Glomerular visceral epithelial cell (primary cell): ENCODE measurements around the gene ADGRL2.

Experiments
- DNase-seq: peaks from one replicate; pipeline ENCODE4 v3.0.0-alpha.2; 2016; ENCODE audit errors: extremely low spot score

The ADGRL2 gene

DNA sequence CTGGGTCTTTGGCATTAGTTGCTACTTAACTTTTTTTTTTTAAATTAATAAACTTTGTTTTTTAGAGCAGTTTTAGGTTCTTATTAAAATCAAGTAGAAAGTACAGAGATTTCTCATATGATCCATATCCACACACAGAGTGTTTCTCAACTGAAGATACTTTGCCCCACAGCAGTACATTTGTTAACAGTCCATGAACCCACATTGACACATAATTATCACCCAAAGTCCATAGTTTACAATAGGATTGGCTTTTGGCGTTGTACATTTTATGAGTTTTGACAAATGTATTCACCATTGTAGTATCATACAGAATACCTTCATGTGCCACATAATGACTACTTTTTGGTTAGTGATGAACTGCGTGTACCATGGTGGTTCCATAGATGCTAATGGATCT lies 106.8 kb downstream of the ADGRL2 start:
- DNase-seq = no peak

DNA sequence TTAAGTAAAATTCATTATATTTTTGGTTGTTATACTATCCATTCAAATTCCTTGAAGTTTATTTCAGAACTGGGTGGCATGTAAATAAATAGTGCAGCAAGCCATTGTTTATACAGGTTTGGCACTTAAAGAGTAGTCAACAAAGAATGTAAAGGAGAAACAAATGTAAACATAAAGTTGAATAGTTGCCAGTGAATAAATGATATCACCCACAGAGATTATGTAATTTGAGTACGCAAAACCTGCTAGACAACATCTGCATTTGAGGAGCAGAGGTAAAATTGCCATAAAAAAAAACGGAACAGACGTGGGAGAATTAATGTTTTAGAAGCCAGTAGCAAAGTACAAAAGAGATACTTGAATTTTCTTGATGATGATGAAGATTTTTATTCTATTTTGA lies 111.6 kb downstream of the ADGRL2 start:
- no peak for DNase-seq

DNA sequence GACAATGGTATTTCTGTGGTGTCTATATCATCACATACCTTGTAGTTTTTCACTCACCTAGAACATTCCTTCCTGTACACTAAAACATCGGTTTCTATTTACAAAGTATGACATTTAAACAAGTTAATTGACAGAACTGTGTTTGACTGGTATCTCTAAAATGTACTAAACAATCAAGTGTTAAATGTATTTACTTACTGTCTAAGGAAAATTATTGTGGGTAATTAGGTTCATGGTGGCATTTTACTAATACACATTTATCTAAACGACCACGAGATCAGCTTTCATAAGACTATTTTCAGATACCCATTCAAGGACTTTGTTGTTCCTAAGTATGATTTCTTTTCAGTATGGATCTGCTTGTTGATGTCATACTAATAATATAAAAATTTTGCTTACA lies 115.2 kb downstream of the ADGRL2 start:
- no peak for DNase-seq

DNA sequence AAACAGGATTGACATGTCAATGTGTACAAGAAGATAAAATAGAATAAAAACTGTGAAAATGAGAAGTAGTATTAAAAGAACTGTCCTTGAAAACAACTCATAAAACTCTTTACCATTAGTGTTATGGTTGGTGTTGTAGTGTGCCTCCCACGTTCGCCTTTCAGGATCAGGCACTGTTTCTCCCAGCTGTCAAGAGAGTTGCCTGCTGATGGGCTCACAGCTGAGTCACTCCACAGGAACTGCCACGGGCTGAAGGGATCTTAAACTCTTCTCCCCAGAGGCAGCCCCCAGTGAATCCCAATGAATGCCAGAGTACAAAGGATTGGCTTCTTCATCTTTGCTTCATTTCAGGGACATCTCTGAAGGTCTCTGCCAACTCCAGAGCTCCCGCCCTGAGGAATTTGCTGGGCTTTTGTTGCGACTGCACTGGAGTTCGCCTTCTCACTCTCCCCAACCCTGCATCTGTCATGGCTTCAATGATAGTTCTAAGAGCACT lies 119.6 kb downstream of the ADGRL2 start:
- DNase-seq = no peak

DNA sequence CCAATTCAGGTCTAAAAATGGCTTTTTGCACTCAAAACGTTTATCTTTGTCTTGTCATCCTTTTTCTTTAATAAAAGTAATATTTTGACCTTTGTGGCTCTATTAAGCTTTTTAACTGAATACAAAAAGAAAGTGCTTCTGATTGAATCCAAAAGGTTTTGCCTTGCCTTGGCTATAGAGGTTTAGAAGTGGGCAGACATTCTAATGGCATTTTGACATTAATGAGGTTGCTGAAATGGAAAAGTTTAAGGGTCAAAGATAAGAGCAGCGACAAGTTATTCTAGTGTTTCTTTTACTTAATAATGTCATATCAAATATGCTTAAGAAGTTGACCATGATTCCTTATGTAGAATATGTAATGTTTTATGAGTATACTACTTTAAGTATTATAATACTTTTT lies 120.2 kb downstream of the ADGRL2 start:
- DNase-seq = no peak

DNA sequence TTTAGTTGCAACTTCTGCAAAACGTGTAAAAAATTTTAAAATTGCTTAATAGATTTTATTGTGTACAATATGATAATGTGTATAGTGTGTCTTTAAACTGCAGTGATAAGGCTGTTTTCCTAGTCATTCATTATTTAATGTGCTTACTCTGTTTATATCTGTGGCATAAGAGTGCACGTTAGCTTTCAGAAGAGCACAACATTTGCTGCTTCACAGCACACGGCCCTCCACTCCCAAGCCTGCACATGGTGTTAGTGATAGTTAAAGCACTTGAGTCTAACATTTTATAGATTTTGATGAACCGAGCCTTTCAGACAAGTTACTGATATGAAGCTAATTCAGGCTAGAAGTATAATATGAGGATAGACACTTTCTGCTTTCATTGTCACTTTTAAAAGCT lies 120.6 kb downstream of the ADGRL2 start:
- no peak for DNase-seq

DNA sequence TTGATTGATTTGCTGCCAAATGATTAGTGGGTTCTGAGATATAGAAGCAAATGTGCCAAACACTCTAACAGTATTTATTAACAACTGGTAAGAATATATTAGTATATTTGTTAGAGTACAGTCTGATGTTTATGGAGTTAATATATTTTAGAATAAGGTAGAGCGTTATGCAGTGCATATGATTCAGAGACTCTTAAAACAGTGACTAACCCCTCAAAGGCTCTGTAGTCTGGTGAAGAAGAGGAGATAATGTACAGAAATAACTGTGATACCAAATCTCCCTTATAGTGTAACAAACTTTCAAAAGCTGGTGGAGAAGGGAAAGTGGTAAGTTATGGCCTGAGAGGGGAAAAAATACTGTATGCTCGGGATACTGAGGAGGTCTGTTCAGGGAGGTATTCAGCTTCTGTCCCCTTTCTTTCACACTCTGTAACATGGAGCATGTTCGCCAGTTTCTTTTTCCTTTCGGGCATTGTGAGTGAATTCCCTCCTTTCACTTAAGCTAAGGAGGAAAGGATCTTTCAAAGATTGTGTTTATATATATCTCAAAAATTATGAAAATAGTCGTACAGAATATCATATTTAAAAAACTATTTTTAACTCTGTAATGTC lies 121.2 kb downstream of the ADGRL2 start:
- no peak for DNase-seq

DNA sequence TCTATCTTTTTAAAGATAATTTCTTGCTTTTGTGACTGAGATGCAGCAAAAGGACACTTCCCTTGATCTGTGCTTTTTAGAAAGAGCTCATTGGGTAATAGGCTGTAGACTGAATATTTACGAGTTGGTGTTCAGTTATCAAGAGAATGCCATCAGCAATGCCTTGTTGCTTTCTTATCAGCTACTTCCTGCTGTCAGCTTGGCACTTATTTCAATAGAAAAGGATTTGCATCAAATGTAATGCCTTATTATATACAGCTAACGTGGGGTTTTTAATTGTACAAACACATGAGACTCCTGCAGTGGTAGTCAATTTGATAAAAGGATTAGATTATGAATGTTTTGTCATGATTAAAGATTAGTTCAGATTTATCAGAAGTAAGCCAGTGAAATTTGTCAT lies 122.2 kb downstream of the ADGRL2 start:
- no peak for DNase-seq

DNA sequence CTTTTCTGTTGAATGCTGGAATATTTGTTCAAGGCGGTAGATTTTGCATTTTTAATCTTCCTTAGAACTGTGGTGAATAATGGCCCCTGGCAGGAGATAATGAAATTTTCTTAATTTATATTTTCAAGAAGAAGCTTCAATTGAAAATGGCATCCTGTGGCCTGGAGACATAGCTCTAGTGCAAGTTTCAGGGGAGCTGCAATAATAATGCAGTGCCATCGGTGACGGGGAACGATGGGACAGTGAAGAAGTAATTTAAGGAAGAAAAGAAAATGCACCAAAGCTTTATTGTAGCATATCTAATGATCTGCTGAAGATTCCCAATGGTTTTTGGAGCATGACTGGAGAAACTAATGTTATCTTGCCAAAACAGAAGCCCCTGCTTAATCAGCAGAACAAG lies 128.4 kb downstream of the ADGRL2 start:
- DNase-seq = no peak

DNA sequence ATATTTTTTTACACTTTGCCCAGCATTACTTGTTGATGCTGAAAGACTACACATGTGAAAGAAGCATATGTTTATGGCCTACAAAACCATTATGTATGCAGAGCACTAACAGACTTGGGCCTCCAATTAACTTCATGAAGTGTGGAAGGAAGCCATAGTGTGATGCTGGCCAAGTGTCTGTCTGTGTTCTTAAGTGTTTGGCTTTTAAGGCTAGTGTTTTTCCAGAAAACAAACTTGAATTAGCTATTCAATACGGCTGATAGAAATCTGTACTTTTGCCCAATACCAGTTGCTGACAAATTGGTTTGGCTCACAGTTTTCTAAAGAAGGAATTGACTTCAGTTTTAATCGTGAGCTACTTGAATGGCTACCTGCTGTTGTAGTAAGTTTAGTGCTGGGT lies 136.1 kb downstream of the ADGRL2 start:
- no peak for DNase-seq

DNA sequence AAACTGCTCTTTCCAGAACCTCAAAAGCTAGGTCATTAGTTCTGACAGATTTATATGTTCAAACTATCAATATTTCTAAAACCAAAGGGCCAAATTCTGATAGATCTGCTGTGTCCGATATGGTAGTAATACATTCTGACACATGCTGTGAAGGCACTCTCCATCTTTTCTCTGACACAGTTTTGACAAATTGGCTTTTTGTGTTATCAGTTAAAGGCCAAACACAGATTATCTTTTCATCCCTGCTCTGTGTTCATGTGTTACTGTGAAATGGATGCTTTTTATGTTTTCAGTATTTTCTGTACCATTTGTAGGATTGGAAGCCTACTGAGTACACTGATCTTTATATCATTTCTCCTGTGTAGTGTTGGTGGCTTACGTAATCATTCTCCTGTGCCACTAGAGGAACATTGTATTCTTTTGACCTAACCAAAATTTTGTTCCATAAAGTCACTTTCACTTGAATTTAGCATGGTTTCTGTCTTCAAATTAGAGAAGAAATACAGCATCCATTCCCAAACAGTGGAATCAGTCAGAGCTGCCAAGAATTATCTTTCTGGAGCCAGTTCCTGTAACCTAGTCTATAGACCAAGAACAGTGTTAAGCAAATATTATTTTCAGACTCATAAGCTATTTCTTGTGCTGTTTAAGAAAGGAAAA lies 137.2 kb downstream of the ADGRL2 start:
- DNase-seq = no peak

DNA sequence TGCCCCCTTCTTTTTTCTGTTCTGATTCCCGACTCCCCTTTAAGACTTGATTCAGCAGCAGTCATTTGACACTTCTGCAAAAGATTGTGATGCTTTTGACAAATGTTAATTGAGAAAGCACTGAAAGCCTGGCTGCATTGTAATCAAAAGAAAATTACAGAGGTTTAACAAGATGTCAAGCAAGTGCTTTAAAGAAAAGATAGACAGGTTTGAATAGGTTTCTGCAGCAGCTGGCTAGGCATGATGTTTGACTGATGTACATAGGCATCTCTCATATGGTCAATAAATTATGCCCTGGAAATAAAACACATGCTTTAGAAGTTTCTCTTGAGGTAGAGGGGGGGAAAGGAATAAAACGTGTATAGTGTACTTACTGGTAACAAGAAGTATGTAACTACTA lies 147.8 kb downstream of the ADGRL2 start:
- DNase-seq = no peak

DNA sequence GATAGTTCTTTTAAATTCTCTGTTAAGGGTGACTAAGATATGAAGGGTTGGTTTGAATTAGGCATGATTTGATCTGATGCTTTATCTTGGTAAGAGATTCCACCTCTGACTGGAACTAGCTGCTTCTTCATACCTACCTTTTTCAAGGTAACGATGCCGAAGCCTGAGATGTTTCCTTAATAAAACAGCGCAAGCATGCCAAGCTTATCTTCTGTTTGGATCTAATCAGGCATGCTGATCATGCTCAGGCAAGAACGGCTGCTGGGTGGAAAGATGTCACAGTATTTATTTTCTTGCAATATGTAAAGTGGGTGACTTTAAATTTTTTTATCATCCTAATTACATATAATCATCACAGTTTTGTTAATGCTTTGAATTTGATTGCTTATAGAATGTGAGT lies 148.7 kb downstream of the ADGRL2 start:
- no peak for DNase-seq

DNA sequence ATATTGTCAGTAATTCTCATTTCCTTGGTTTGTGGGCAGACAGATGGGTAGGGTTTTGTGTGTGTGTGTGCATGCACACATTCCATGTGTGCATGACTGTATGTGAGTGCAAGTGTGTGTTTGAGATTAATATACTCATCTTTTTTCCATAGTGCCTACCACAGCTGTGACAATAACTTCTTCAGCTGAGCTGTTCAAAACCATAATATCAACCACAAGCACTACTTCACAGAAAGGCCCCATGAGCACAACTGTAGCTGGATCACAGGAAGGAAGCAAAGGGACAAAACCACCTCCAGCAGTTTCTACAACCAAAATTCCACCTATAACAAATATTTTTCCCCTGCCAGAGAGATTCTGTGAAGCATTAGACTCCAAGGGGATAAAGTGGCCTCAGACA lies 149.3 kb downstream of the ADGRL2 start:
- DNase-seq = no peak

DNA sequence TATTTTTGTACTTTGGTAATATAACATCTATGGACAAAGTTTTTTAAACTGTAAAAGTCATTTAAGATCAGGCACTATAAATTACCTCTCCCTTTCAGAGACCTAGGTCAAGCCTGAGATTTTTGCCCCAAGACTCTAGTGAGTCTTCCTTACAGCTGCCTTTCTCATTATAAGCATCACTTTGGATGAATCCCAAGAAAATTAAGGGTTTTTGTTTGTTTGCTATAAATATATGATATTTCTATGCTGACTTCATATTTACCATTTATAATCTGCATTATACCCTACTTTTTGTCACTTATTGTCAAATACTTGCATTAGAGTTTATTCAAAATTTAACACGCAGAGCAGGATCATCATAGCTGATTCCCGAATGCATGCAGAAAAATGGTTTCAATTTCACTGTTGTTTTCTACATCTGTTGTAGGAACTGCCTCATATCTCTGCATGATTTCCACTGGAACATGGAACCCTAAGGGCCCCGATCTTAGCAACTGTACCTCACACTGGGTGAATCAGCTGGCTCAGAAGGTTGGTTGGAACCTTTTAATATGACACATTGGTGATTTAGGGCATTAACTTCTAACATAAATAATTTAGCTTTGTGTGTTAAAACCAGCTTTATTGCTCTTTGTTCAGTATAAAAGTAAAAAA lies 150.0 kb downstream of the ADGRL2 start:
- DNase-seq = no peak

DNA sequence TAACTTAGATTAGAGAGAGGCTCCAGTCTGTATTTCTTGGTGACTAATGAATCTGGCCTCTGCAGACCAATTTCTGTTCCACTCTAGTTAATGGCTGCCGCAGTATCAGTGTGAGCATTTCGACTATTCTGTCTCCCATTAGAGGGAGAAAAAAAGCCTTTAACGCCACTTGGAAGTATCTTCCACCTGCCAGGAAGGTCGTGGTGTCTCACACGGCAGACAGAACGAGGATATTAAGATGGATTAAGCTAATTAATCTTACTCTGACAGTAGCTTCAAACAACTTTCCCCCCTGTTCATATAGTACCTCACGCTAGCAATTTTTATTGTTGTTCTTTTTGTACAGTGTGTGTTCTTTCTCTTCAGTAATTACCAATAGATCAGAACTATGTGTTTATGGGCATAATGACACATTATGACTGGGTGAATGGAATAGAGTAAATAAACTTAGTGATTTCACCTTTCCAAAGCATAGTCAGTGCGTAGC lies 153.8 kb downstream of the ADGRL2 start:
- no peak for DNase-seq

DNA sequence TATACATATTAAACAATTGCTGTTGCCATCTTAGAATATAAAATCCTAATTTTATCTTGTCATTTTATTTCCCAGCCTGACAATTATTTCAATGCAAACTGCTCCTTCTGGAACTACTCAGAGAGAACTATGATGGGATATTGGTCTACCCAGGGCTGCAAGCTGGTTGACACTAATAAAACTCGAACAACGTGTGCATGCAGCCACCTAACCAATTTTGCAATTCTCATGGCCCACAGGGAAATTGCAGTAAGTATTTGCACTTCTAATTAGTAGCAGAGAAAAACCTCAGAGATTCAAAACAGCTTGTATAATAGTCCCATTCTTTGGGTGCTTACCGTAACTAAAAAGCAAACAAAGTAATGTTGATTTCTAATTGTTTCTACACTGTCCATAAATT lies 167.2 kb downstream of the ADGRL2 start:
- no peak for DNase-seq

DNA sequence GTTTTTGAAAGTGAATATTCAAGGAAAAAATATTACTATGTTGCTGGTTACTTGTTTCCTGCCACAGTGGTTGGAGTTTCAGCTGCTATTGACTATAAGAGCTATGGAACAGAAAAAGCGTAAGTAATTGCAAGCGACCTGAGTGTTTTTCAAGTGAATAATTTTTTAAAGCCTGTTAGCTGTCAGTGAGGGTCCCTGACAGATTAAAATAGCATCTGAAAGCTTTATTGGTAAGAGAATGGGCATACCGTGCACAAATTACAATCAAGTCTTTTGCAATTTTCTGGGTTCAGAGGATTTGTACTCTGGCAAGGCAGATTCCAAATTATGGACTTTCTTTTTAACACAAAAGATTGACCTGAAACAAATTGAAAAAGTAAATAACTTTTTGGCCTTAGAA lies 169.7 kb downstream of the ADGRL2 start:
- no peak for DNase-seq

DNA sequence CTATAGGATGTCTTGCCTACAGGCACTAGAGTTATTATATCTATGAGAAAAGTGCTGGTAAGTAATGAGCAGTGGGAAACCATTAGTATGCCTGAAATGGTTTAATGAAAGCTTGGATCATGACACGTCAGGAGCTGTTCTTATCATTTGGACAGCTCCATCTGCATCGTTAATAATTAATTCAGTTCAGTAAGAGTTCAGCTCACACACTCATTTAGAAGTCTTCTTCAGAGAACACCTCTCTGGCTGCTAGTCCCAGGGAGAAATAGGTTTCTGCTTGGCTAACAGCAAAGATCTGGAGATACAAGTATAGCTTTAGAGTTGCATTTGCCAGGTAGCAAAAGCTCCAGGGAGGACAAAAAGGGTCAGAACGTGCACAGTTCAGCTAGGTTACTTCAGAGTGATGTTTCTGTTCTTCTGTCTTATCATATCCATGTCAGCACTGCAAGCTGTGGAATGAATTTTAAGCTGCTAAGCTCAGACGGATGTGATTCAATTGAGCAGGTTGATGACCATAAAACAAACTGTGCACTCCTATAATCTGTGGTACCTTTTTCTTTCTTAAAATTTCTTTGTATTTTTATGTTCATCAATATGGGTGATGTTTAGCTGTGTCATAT lies 173.6 kb downstream of the ADGRL2 start:
- peak; percentile 15 for DNase-seq

DNA sequence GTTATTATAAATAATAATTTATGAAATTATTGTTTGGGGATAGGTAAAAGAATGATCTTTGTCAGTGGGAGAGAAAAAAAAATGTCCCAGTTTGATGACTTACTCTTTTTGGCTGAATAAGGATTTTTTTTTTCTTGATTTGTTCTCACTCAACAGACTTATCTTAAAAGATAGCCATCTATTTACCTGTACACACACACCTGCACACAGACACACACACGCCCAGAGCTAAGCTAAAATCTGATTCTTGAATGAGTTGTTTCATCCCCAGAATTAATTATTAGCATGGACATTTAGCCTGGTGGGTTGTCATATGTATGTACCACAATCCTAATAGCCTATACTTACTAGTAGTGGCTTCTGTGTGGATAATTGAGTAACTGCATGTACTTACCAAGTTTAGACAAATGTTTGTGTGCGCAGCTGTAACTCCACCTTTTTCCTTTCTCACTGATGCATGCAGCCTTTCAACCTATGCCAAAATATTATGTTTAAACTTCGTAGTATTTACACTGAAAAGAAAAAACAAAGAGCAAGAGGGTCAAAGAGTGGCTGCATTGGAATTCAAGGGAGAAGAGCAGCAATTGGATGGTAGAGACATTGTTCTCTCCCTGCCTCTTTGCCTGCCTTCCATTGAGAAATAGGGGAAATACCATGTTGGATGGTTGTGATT lies 174.3 kb downstream of the ADGRL2 start:
- DNase-seq = no peak

DNA sequence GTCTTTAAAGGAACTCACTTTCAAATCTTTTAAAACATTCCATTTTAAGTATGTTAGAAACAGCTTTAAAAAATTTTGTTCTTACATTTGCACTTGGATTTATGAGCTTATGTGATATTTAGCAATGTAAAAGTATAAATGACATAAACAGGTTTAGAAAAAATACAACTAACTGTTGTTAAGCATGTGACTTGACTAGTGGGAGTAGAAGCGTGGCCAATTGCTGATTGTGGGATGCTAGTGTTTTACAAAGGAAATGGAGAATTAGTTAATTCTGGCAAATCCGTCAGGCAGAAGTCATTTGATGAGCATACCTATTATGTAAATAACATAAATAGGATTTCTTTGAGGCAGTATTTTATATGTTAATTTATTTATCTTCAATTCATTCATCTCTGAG lies 175.8 kb downstream of the ADGRL2 start:
- DNase-seq = no peak

DNA sequence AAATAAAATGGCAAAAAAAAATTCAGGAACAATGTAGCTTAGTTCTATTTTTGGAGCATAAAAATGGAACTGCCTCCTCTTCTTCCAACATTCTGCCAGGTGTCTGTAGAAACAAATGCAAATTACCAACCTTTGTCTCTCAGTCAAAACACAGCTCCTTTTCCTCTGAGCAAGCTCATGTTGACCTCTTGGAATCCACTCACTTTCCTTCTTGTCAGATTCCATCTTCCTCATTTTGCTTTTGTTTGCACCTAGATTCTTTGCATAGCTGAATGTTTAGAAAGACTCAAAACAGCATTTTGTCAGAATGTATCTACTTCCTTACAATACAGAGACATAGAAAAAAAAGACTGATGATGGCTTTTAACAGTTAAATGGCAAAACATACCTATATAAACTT lies 178.2 kb downstream of the ADGRL2 start:
- no peak for DNase-seq
